HG03039 (cell line): ENCODE measurements around the gene POU2AF1.

Experiments
- ATAC-seq: cut with Tn5 transposase; IDR thresholded peaks from one replicate; pipeline ENCODE4 v1.9.1; 2021; ENCODE audit warnings: mild to moderate bottlenecking, moderate library complexity; ENCODE audit not compliant: unreplicated experiment

The POU2AF1 gene

GRCh38 chr11:111362887-111363411, 16.1 kb downstream of the POU2AF1 start:
- ATAC-seq = no peak

GRCh38 chr11:111361874-111362273, 17.2 kb downstream of the POU2AF1 start:
- ATAC-seq = no peak

- ATAC-seq = no peak
Observed at GRCh38 chr11:111361052-111361801, 17.8 kb downstream of the POU2AF1 start.

GRCh38 chr11:111360150-111361043, 18.7 kb downstream of the POU2AF1 start:
- ATAC-seq = no peak

- no peak for ATAC-seq
Observed at GRCh38 chr11:111359223-111360149, 19.6 kb downstream of the POU2AF1 start.

GRCh38 chr11:111358038-111359001, 20.8 kb downstream of the POU2AF1 start:
- ATAC-seq = no peak

GRCh38 chr11:111357150-111358037, 21.7 kb downstream of the POU2AF1 start:
- ATAC-seq = no peak

GRCh38 chr11:111356660-111357048, 22.4 kb downstream of the POU2AF1 start:
- no peak for ATAC-seq

- ATAC-seq = no peak
Observed at GRCh38 chr11:111355956-111356659, 23.0 kb downstream of the POU2AF1 start.

- ATAC-seq = no peak
Observed at GRCh38 chr11:111355101-111355500, 24.0 kb downstream of the POU2AF1 start.

- no peak for ATAC-seq
Observed at GRCh38 chr11:111354601-111354891, 24.5 kb downstream of the POU2AF1 start.

- no peak for ATAC-seq
Observed at GRCh38 chr11:111353776-111354600, 25.1 kb downstream of the POU2AF1 start.

- ATAC-seq = no peak
Observed at GRCh38 chr11:111352935-111353710, 26.0 kb downstream of the POU2AF1 start.

- no peak for ATAC-seq
Observed at GRCh38 chr11:111352231-111352746, 26.8 kb downstream of the POU2AF1 start.

GRCh38 chr11:111351374-111352055, 27.6 kb downstream of the POU2AF1 start:
- no peak for ATAC-seq

- ATAC-seq = no peak
Observed at GRCh38 chr11:111350811-111351210, 28.3 kb downstream of the POU2AF1 start.
